GM23248 (cell line): ENCODE measurements around the gene XKRX. TPM values are rescaled to one million over a fixed set of nuclear protein-coding genes. Genes with fewer than 3 reads are reported as not detected.

ENCODE experiments used
- DNase-seq: peaks from one replicate; pipeline ENCODE4 v3.0.0-alpha.2; 2015
- H2AFZ ChIP-seq: fragments of 200-600 bp; sonication (generic); 2 replicates; pipeline ENCODE4 v1.6.1; 2016; ENCODE audit warnings: antibody characterized with exemption
- H3F3A ChIP-seq: fragments of 200-600 bp; sonication (generic); 2 replicates; pipeline ENCODE4 v1.6.1; 2016; ENCODE audit warnings: mild to moderate bottlenecking, antibody characterized with exemption, mixed run types; ENCODE audit not compliant: insufficient read depth
- H3K27ac ChIP-seq: fragments of 200-600 bp; sonication (generic); 2 replicates; pipeline ENCODE4 v1.5.1; 2016; ENCODE audit warnings: mild to moderate bottlenecking
- H3K27me3 ChIP-seq: fragments of 200-600 bp; sonication (generic); replicated peaks from 2 replicates; pipeline ENCODE4 v1.6.1; 2016; ENCODE audit warnings: mild to moderate bottlenecking; ENCODE audit not compliant: insufficient read depth
- H3K36me3 ChIP-seq: fragments of 200-600 bp; sonication (generic); 2 replicates; pipeline ENCODE4 v1.6.1; 2016; ENCODE audit warnings: low read depth, mild to moderate bottlenecking
- H3K4me1 ChIP-seq: fragments of 200-600 bp; sonication (generic); 2 replicates; pipeline ENCODE4 v1.6.1; 2016; ENCODE audit warnings: mild to moderate bottlenecking; ENCODE audit not compliant: insufficient read depth
- H3K4me2 ChIP-seq: fragments of 200-600 bp; sonication (generic); one replicate; pipeline ENCODE4 v1.6.1; 2016; ENCODE audit warnings: mild to moderate bottlenecking; ENCODE audit not compliant: unreplicated experiment
- H3K4me3 ChIP-seq: fragments of 200-600 bp; sonication (generic); 2 replicates; pipeline ENCODE4 v1.5.1; 2016; ENCODE audit warnings: mild to moderate bottlenecking
- H3K79me2 ChIP-seq: fragments of 200-600 bp; sonication (generic); 2 replicates; pipeline ENCODE4 v1.6.1; 2016; ENCODE audit warnings: mild to moderate bottlenecking; ENCODE audit not compliant: insufficient read depth
- H3K9ac ChIP-seq: fragments of 200-600 bp; sonication (generic); 2 replicates; pipeline ENCODE4 v1.6.1; 2016; ENCODE audit warnings: mild to moderate bottlenecking
- H3K9me2 ChIP-seq: fragments of 200-600 bp; sonication (generic); 2 replicates; pipeline ENCODE4 v1.6.1; 2016; ENCODE audit warnings: mixed run types, mild to moderate bottlenecking, moderate library complexity; ENCODE audit not compliant: insufficient read depth
- H3K9me3 ChIP-seq: fragments of 200-600 bp; sonication (generic); one replicate; pipeline ENCODE4 v1.6.1; 2017; ENCODE audit warnings: low read depth
- H4K20me1 ChIP-seq: fragments of 200-600 bp; sonication (generic); 2 replicates; pipeline ENCODE4 v1.6.0; 2016; ENCODE audit not compliant: insufficient read depth
- EZH2 ChIP-seq: fragments of 200-600 bp; sonication (generic); IDR thresholded peaks from 2 replicates; pipeline ENCODE4 v1.6.1; 2018; ENCODE audit warnings: antibody characterized with exemption, mild to moderate bottlenecking; ENCODE audit not compliant: insufficient read depth, poor library complexity, severe bottlenecking
- EZH2phosphoT487 ChIP-seq: fragments of 200-600 bp; sonication (generic); IDR thresholded peaks from 2 replicates; pipeline ENCODE4 v1.6.1; 2018; ENCODE audit warnings: antibody characterized with exemption, moderate library complexity, mild to moderate bottlenecking, low read depth; ENCODE audit not compliant: insufficient read depth
- WGBS, 2 experiments: methylation state at CpG; one replicate each; pipeline ENCODE4 v1.1.6; 2015 to 2017; ENCODE audit warnings: low lambda C conversion rate in 2 of 2, low coverage in 1 of 2; ENCODE audit errors: missing lambda C conversion rate in 2 of 2; 5-methylcytosine and 5-hydroxymethylcytosine counted together
- in situ Hi-C: fragments of 300-500 bp; cut with MboI; formaldehyde crosslinking; loops from 2 replicates; pipeline ENCODE4 v1.15.0; 2020
- polyA plus RNA-seq: library from polyadenylated mRNA; unstranded; fragments of >200 nt; fragmentation: Nextera tagmentation; extraction: Ambion mirVana; gene quantifications from 2 replicates; pipeline ENCODE4 v1.2.1, GENCODE V29; 2016
- total RNA-seq: library from RNA; depleted of rRNA; stranded (reverse); fragments of >200 nt; shearing (Covaris generic); gene quantifications from 2 replicates; pipeline ENCODE4 v1.2.3, GENCODE V29; 2014

Gene XKRX
- total and polyA plus RNA-seq, 2 experiments from 2014 or later = not detected

DNA sequence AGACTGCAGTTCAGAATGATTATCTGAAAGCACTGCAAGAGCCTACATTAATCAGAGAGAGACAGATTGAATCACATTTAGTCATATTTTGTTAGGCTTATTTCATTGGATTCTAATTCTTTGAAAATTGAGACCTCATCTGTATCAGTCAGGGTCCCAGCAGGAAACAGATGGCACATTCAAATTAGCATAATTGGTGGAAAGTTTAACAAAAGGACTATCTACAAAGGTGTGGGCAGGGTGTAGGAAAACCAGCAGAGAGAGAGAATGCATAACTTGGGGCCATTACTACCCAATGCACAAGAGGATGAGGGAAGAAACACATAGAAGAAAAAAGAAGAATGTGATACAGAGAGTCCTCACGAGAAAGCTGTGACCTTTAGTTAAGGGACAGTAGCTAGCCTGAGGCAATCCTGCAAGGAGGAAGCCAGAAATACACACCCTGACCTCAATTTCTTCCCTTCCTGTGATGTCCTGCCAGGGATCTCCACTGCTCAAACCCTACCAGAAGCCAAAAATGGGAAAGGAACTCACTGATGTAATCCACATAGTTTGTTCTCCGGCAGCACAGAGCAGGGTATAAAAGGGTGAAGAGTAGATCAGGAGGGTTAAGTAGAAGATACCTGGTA lies 17.7 kb upstream of the XKRX start:
- in situ Hi-C loops = no loop called here
- TF ChIP-seq EZH2 (no peak), EZH2phosphoT487 (no peak)
- no peaks in the 10 kb centered on the region for H3K9me3 ChIP-seq
- no peak overlapping the region for H2AFZ ChIP-seq
- no peak overlapping the region for H3K9ac ChIP-seq
- no peak overlapping the region for H3K27ac ChIP-seq
- DNase-seq = peak; percentile 10
- no peak overlapping the region for H3K4me3 ChIP-seq
- no peaks in the 10 kb centered on the region for H3K9me2 ChIP-seq
- H3K36me3 ChIP-seq = no peaks in the 10 kb centered on the region
- WGBS, 2 experiments = 42 to 47% methylated on average over 2 of the region's 2 CpGs
- H3K4me1 ChIP-seq = no peaks in the 10 kb centered on the region
- H3K27me3 ChIP-seq = no peaks in the 10 kb centered on the region
- H3K4me2 ChIP-seq = no peak overlapping the region
- H3K79me2 ChIP-seq = no peaks in the 10 kb centered on the region
- H3F3A ChIP-seq = no peaks in the 10 kb centered on the region
- H4K20me1 ChIP-seq = no peaks in the 10 kb centered on the region

DNA sequence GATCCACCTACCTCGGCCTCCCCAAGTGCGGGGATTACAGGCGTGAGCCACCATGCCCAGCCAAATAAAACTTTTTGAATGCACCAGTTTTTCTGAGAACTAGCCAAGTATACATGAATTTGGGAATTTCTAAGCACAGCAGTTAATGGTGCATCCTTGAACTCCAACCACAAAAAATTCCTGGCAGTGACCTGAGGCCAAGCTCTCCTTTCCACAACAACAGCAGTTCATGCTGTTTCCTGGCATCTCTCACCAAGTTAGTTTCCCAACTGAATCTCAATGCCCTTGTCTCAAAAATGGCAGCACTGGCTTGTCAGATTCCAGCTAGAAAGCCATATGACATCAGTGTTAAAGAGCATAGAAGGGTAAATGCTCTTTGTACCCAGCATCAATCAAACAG lies 15.9 kb upstream of the XKRX start:
- H3K4me1 ChIP-seq = no peaks in the 10 kb centered on the region
- no peak overlapping the region for H3K9ac ChIP-seq
- H2AFZ ChIP-seq = no peak overlapping the region
- H3K9me2 ChIP-seq = no peaks in the 10 kb centered on the region
- no peak overlapping the region for H3K4me3 ChIP-seq
- WGBS, 2 experiments = 88 to 97% methylated on average over 3 of the region's 3 CpGs
- TF ChIP-seq EZH2phosphoT487 = no peak
- TF ChIP-seq EZH2 = no peak
- H3K4me2 ChIP-seq = no peak overlapping the region
- no peak overlapping the region for H3K27ac ChIP-seq
- H4K20me1 ChIP-seq = no peaks in the 10 kb centered on the region
- DNase-seq = no peak
- H3K9me3 ChIP-seq = no peaks in the 10 kb centered on the region
- H3K36me3 ChIP-seq = no peaks in the 10 kb centered on the region
- H3F3A ChIP-seq = no peaks in the 10 kb centered on the region
- no peaks in the 10 kb centered on the region for H3K79me2 ChIP-seq
- in situ Hi-C loops = no loop called here
- H3K27me3 ChIP-seq = no peaks in the 10 kb centered on the region

DNA sequence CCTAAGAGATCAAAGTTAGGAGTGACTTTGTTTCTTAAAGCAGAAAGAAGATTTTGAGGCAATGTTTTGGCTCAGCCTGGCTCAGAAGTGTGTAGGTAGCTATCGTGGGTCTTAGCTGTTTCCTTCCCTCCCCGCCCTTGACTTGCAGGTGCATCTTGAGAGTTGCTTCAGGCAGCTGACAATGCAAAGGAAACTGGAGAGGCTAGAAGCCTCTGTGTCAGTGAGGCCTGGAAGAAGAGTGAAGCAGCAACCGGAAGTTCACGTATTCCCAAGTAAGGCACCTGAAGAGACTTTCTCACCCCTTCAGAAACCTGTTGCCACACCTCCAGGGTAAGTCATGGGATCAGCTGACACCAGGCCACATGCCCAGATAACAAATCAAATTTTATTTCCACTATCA lies 10.6 kb upstream of the XKRX start:
- Histone ChIP-seq H3K9ac (no peak overlapping the region), H3K9me3 (no peaks in the 10 kb centered on the region), H2AFZ (no peak overlapping the region), H3K27ac (no peak overlapping the region), H3K4me1 (no peaks in the 10 kb centered on the region), H3K79me2 (no peaks in the 10 kb centered on the region), H3K36me3 (no peaks in the 10 kb centered on the region), H3K4me2 (no peak overlapping the region), H3K27me3 (no peaks in the 10 kb centered on the region), H3F3A (no peaks in the 10 kb centered on the region), H3K9me2 (no peaks in the 10 kb centered on the region), H3K4me3 (no peak overlapping the region), H4K20me1 (no peaks in the 10 kb centered on the region)
- in situ Hi-C loops = no loop called here
- 64 to 78% methylated on average over 2 to 4 of the region's 4 CpGs for WGBS, 2 experiments
- TF ChIP-seq EZH2 (no peak), EZH2phosphoT487 (no peak)
- DNase-seq = no peak

DNA sequence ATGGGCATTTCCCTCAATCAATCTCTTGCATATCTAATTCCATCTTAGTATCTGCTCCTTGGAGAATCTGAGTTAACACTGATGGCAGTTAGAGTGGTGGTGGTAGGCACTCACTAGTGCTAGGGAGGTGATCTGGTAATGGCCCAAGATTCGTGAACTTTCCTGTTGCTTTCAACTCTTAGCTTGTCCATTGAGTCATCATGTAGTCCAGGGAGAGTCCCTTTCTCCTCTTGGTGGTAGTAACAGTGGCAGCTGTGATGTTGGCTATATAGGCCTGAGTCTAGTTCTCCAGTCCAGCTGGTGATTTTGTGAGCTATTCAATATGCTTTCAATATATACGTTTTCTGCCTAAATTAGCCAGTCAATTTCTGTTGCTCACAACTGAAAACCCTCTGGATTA lies 7.0 kb upstream of the XKRX start:
- Histone ChIP-seq H2AFZ (no peak overlapping the region), H3K79me2 (no peaks in the 10 kb centered on the region), H3K9me2 (no peaks in the 10 kb centered on the region), H3K4me2 (no peak overlapping the region), H3K9ac (no peak overlapping the region), H3K4me3 (no peak overlapping the region), H3K27me3 (no peaks in the 10 kb centered on the region), H3K36me3 (no peaks in the 10 kb centered on the region), H4K20me1 (no peaks in the 10 kb centered on the region), H3F3A (no peaks in the 10 kb centered on the region), H3K27ac (no peak overlapping the region), H3K4me1 (no peaks in the 10 kb centered on the region), H3K9me3 (no peaks in the 10 kb centered on the region)
- in situ Hi-C loops = no loop called here
- no peak for DNase-seq
- 82 to 84% methylated on average over 2 of the region's 2 CpGs for WGBS, 2 experiments
- TF ChIP-seq EZH2phosphoT487 (no peak), EZH2 (no peak)

GRCh38 chrX:100931925-100932285 lies 3.2 kb upstream of the XKRX start:
- no peak overlapping the region for H3K4me3 ChIP-seq
- H3K4me2 ChIP-seq = no peak overlapping the region
- peaks cover 4% of the 10 kb centered on the region; the same call in 1 of the 2 replicates for H3K4me1 ChIP-seq
- no peaks in the 10 kb centered on the region for H3K9me3 ChIP-seq
- no peaks in the 10 kb centered on the region for H3K36me3 ChIP-seq
- in situ Hi-C loops = no loop called here
- TF ChIP-seq EZH2 (no peak), EZH2phosphoT487 (no peak)
- DNase-seq = no peak
- no peaks in the 10 kb centered on the region for H3K9me2 ChIP-seq
- no peak overlapping the region for H2AFZ ChIP-seq
- H3K9ac ChIP-seq = no peak overlapping the region
- H3K27me3 ChIP-seq = no peaks in the 10 kb centered on the region
- no peaks in the 10 kb centered on the region for H3F3A ChIP-seq
- WGBS, 2 experiments = 78 to 82% methylated on average over 3 of the region's 3 CpGs
- no peaks in the 10 kb centered on the region for H4K20me1 ChIP-seq
- H3K27ac ChIP-seq = no peak overlapping the region
- no peaks in the 10 kb centered on the region for H3K79me2 ChIP-seq
